Lower lobe of right lung (tissue), 2 donors: ENCODE results near the gene QSOX2. TPM values are rescaled to one million over a fixed set of nuclear protein-coding genes. Genes with fewer than 3 reads are reported as not detected.

Source experiments
- ATAC-seq, 2 donors: fragments of 200-7000 bp; cut with Tn5 transposase; one replicate each; pipeline ENCODE4 v1.9.1; 2020 to 2022; ENCODE audit warnings: mild to moderate bottlenecking in 2 of 2, moderate library complexity in 2 of 2
- DNase-seq: peaks from one replicate; pipeline ENCODE4 v3.0.0-alpha.2; 2020
- H3K27ac ChIP-seq: fragments of 200-600 bp; one replicate; pipeline ENCODE4 v1.8.0; 2022
- H3K27me3 ChIP-seq: fragments of 200-600 bp; one replicate; pipeline ENCODE4 v1.8.0; 2022; ENCODE audit warnings: low read depth
- H3K36me3 ChIP-seq: fragments of 200-600 bp; one replicate; pipeline ENCODE4 v1.8.0; 2022; ENCODE audit warnings: mild to moderate bottlenecking
- H3K4me1 ChIP-seq: fragments of 200-600 bp; one replicate; pipeline ENCODE4 v1.8.0; 2022
- H3K4me3 ChIP-seq: fragments of 200-600 bp; one replicate; pipeline ENCODE4 v1.8.0; 2022; ENCODE audit warnings: mild to moderate bottlenecking
- H3K9me3 ChIP-seq: fragments of 200-600 bp; one replicate; pipeline ENCODE4 v1.8.0; 2022
- intact Hi-C: fragments of 100-400 bp; cut with DNase I; formaldehyde crosslinking; loops from one replicate; pipeline ENCODE4 v1.11.0; 2022
- total RNA-seq: library from RNA; stranded (reverse); fragmentation: NEBNext Ultra II Directional; extraction: Animal tissue kit (Norgen Biotek cat#: 25700); gene quantifications from one replicate; pipeline ENCODE4 v1.2.1, GENCODE V29; 2021
- TF ChIP-seq, protein P1 (sequence below): fragments of 200-600 bp; IDR thresholded peaks from one replicate; pipeline ENCODE4 v1.8.0; 2022; ENCODE audit warnings: antibody characterized with exemption, mild to moderate bottlenecking
- donor health status: DM: no; HTN: yes; CAD: no; lungs with severe emphysema.

Gene QSOX2
- total RNA-seq, 1 donor from 2014 or later = 10.5 TPM

DNA sequence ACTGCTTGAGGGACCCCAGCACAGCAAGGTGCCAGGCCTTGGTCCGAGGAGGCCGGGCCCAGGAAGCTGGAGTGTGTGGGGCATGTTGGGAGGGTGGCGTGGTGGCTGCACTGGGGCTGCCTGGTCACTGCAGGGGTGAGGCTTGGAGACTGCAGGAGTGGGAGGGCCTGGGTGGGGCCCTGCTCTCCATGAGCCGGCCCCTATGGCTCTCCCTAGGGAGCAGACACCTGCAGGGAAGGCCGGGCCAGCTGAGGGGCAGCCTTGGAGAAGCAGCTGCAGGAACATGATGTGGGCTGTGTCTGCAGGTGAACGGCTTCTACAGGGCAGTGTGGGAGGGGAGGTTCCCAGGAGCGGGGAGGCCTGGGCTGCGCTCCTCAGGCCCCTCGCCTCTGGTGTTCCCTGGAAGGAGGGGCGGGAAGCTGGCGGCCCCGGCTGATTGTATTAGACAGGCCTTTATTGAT is 85.2 kb downstream of the QSOX2 start:
- DNase-seq (no peak), ATAC-seq (no peak)
- no peak overlapping the region for H3K4me3 ChIP-seq
- H3K36me3 ChIP-seq = no peaks in the 10 kb centered on the region
- peaks cover 33% of the 10 kb centered on the region for H3K27me3 ChIP-seq
- TF ChIP-seq, protein P1, sequence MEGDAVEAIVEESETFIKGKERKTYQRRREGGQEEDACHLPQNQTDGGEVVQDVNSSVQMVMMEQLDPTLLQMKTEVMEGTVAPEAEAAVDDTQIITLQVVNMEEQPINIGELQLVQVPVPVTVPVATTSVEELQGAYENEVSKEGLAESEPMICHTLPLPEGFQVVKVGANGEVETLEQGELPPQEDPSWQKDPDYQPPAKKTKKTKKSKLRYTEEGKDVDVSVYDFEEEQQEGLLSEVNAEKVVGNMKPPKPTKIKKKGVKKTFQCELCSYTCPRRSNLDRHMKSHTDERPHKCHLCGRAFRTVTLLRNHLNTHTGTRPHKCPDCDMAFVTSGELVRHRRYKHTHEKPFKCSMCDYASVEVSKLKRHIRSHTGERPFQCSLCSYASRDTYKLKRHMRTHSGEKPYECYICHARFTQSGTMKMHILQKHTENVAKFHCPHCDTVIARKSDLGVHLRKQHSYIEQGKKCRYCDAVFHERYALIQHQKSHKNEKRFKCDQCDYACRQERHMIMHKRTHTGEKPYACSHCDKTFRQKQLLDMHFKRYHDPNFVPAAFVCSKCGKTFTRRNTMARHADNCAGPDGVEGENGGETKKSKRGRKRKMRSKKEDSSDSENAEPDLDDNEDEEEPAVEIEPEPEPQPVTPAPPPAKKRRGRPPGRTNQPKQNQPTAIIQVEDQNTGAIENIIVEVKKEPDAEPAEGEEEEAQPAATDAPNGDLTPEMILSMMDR = no peak
- H3K4me1 ChIP-seq = no peaks in the 10 kb centered on the region
- H3K27ac ChIP-seq = no peak overlapping the region
- intact Hi-C loops = no loop called here
- H3K9me3 ChIP-seq = peaks cover 4% of the 10 kb centered on the region

DNA sequence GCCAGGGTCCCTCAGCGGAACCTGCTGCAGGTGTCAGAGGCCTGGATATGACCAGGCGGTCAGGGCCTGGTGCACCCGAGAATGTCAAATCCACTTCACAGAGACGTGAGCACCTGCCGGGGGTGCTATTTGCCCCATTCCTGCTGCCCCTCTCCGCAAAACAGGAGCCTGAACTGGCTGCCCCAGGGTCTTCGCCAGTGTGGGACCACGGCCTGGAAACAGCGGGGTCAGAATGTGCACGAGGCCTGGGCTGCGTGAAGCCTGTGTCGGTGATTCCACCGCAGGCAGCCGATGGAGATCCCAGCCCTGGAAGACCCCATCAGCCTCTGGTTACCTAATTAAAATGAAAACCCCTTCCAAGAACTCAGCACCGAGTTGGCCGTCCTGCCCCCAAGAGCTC is 85.8 kb downstream of the QSOX2 start:
- Histone ChIP-seq H3K4me1 (no peaks in the 10 kb centered on the region), H3K27ac (no peak overlapping the region), H3K36me3 (no peaks in the 10 kb centered on the region), H3K9me3 (peaks cover 4% of the 10 kb centered on the region), H3K4me3 (no peak overlapping the region), H3K27me3 (peaks cover 39% of the 10 kb centered on the region)
- DNase-seq (no peak), ATAC-seq (no peak)
- TF ChIP-seq, protein P1 = no peak
- intact Hi-C loops = no loop called here

DNA sequence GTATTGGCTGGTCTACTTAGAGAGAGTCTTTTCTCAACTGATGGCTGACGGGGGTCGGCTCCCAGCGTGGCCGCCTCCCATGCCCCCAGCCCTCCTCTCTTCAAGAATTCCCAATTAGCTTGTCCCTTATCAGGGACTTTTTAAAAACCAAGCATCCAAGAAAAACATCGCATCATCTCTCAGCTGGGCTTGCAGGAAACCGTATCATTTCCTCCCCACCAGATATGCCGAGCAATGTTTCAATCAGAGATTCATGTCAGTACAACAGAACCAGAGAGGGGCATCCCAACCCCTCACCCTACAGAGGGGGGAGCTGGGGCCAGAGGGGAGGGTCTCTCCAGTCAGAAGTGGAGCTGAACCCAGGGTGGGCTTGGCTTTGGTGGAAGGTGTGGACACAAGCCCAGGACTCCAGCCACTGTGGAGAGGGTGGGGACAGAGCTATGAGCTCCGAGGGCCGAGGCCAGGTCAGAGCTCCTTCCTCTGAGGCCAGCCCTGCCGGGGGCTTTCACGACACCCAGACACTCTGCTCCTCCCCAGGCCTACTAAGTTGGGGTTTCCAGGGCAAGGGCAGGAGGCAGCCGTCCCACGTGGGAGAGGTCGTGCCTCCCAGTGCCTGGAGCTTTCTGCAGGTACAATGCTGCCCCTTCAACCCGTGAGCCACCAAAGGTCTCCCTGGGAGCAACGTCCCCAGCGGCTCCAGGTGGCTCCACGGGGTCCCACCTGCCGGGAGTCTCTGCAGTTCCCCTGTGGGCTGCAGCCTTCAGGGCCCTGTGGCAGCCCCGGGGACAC is 87.9 kb downstream of the QSOX2 start:
- TF ChIP-seq, protein P1 = no peak
- Histone ChIP-seq H3K4me1 (no peaks in the 10 kb centered on the region), H3K27ac (no peak overlapping the region), H3K27me3 (peaks cover 42% of the 10 kb centered on the region), H3K36me3 (no peaks in the 10 kb centered on the region), H3K9me3 (no peaks in the 10 kb centered on the region), H3K4me3 (no peak overlapping the region)
- ATAC-seq = no peak
- DNase-seq = no peak
- intact Hi-C loops = no loop called here

Other genes starting within 250 kb of the QSOX2 start
- gene NACC2, start 150.5 kb downstream of the QSOX2 start, total RNA-seq = 27.0 TPM
- gene TMEM250, start 126.9 kb downstream of the QSOX2 start, total RNA-seq = 31.2 TPM
- not detected for gene LHX3, start 40.7 kb downstream of the QSOX2 start, total RNA-seq
- 6.6 TPM for gene CCDC187, start 58.3 kb upstream of the QSOX2 start, total RNA-seq
- 19.2 TPM for gene GPSM1, start 81.7 kb upstream of the QSOX2 start, total RNA-seq
- gene DNLZ, start 117.9 kb upstream of the QSOX2 start, total RNA-seq = 12.9 TPM
- 15.0 TPM for gene CARD9, start 127.9 kb upstream of the QSOX2 start, total RNA-seq
- gene SNAPC4, start 154.4 kb upstream of the QSOX2 start, total RNA-seq = 7.4 TPM
- 34.3 TPM for gene ENTR1, start 164.8 kb upstream of the QSOX2 start, total RNA-seq
- gene PMPCA, start 164.8 kb upstream of the QSOX2 start, total RNA-seq = 43.2 TPM
- gene INPP5E, start 194.0 kb upstream of the QSOX2 start, total RNA-seq = 13.8 TPM
- 66.5 TPM for gene SEC16A, start 237.2 kb upstream of the QSOX2 start, total RNA-seq